NB4 (cell line): ENCODE results near the gene ATXN3L.

Source experiments
- TF ChIP-seq, protein P1 (sequence below): IDR thresholded peaks from one replicate; pipeline ENCODE4 v1.5.1; 2012; ENCODE audit warnings: low read depth, low read length
- TF ChIP-seq, protein P2 (sequence below): IDR thresholded peaks from 2 replicates; pipeline ENCODE4 v1.6.1; 2011; ENCODE audit warnings: low read depth, low read length

DNA sequence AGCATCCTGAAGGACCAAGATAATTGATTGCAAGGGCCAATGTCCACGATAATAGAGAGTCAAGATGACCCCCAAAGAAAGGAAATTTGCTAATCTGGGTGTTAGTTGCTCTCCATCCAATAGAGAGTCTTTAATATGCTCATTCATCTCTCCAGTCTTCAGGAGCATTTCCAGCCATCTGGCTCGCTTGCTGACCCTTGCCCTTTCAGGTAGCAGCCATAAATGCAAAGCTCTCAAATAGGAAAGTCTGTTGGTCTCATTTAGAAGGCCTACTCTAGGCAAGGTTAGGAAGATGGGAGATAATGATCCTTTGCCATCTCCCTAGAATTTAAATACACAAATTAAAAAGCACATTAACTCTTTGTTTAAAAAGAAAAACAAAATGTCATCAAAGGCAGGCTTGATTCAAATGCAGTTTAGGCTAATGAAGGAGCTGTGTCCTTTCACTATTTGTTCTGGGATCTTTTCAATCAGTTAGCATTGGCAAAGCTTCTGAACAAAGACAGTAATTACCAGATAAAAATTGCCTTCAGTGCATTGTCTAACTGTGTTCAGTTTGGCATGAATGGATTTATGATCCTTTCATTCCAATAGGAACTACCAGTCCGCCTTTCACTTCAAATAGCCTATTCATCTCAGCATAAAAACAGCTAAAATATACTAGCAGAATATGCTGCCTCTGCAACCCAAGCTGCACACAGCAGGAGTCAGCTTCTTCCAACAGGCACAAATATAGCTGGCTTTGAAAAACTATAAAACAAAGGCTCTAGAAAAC is 49.6 kb upstream of the ATXN3L start:
- TF ChIP-seq, protein P1, sequence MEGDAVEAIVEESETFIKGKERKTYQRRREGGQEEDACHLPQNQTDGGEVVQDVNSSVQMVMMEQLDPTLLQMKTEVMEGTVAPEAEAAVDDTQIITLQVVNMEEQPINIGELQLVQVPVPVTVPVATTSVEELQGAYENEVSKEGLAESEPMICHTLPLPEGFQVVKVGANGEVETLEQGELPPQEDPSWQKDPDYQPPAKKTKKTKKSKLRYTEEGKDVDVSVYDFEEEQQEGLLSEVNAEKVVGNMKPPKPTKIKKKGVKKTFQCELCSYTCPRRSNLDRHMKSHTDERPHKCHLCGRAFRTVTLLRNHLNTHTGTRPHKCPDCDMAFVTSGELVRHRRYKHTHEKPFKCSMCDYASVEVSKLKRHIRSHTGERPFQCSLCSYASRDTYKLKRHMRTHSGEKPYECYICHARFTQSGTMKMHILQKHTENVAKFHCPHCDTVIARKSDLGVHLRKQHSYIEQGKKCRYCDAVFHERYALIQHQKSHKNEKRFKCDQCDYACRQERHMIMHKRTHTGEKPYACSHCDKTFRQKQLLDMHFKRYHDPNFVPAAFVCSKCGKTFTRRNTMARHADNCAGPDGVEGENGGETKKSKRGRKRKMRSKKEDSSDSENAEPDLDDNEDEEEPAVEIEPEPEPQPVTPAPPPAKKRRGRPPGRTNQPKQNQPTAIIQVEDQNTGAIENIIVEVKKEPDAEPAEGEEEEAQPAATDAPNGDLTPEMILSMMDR, result no peak
- TF ChIP-seq, protein P2, sequence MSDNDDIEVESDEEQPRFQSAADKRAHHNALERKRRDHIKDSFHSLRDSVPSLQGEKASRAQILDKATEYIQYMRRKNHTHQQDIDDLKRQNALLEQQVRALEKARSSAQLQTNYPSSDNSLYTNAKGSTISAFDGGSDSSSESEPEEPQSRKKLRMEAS, result no peak
